Left lobe of liver (tissue), 2 donors: ENCODE data around the gene EHBP1. TPM values are rescaled to one million over a fixed set of nuclear protein-coding genes. Genes with fewer than 3 reads are reported as not detected.
A peak's percentile ranks its signal among the peaks of the same experiment; 100 is the strongest.
"Not testable (repeated sequence)": the region's sequence is repeated elsewhere in the genome, so short reads cannot be mapped to it uniquely, and the experiment has no call there.

Experiments
- ATAC-seq: fragments of 200-7000 bp; cut with Tn5 transposase; one replicate; pipeline ENCODE4 v1.9.1; 2020; ENCODE audit warnings: mild to moderate bottlenecking, moderate library complexity
- DNase-seq: peaks from one replicate; pipeline ENCODE4 v3.0.0-alpha.2; 2020; ENCODE audit warnings: low spot score
- total RNA-seq: library from RNA; stranded (reverse); gene quantifications from one replicate; pipeline ENCODE4 v1.2.1, GENCODE V29; 2021
- donor health status: DM: no; HTN: no; CAD: no; lungs with moderate emphysema.
- donor health status: DM: no; HTN: yes; CAD: no.

EHBP1 gene
- total RNA-seq, 1 donor from 2014 or later, result 50.0 TPM

- DNase-seq (no peak), ATAC-seq (no peak)
These were observed 352.8 kb downstream of the EHBP1 start for GRCh38 chr2:63058144-63058920.

GRCh38 chr2:63058921-63059792 is 353.6 kb downstream of the EHBP1 start:
- ATAC-seq (peak; percentile 33), DNase-seq (peak; percentile 45)

GRCh38 chr2:63059793-63060471 is 354.4 kb downstream of the EHBP1 start:
- ATAC-seq, result no peak
- no peak for DNase-seq

- DNase-seq, result no peak
These were observed 355.0 kb downstream of the EHBP1 start for GRCh38 chr2:63060472-63060991.

GRCh38 chr2:63064197-63064596 is 358.7 kb downstream of the EHBP1 start:
- no peak for DNase-seq
- no peak for ATAC-seq

More at GRCh38 chr2:63060472-63060991, 355.0 kb downstream of the EHBP1 start:
- no peak for ATAC-seq

- DNase-seq, result no peak
- no peak for ATAC-seq
These were observed 359.1 kb downstream of the EHBP1 start for GRCh38 chr2:63064661-63065060.

GRCh38 chr2:63066265-63066664 is 360.8 kb downstream of the EHBP1 start:
- ATAC-seq, result no peak
- no peak for DNase-seq

- DNase-seq (no peak), ATAC-seq (no peak)
These were observed 361.3 kb downstream of the EHBP1 start for GRCh38 chr2:63066838-63067237.

GRCh38 chr2:63071664-63072063 is 366.2 kb downstream of the EHBP1 start:
- DNase-seq, result no peak
- ATAC-seq, result no peak

- no peak for DNase-seq
These were observed 368.5 kb downstream of the EHBP1 start for GRCh38 chr2:63073994-63074393.

GRCh38 chr2:63074399-63074798 is 368.9 kb downstream of the EHBP1 start:
- DNase-seq, ATAC-seq: not testable (repeated sequence)

More at GRCh38 chr2:63073994-63074393, 368.5 kb downstream of the EHBP1 start:
- ATAC-seq, result no peak

GRCh38 chr2:63078852-63079606 is 373.5 kb downstream of the EHBP1 start:
- DNase-seq (no peak), ATAC-seq (peak; percentile 65)

GRCh38 chr2:63081404-63081803 is 375.9 kb downstream of the EHBP1 start:
- DNase-seq (no peak), ATAC-seq (no peak)

- no peak for ATAC-seq
- no peak for DNase-seq
These were observed 381.2 kb downstream of the EHBP1 start for GRCh38 chr2:63086687-63087086.

- DNase-seq (no peak), ATAC-seq (no peak)
These were observed 386.9 kb downstream of the EHBP1 start for GRCh38 chr2:63092401-63092800.

GRCh38 chr2:63092857-63093256 is 387.3 kb downstream of the EHBP1 start:
- no peak for ATAC-seq
- no peak for DNase-seq

- ATAC-seq (no peak), DNase-seq (no peak)
These were observed 388.0 kb downstream of the EHBP1 start for GRCh38 chr2:63093502-63093901.
